K562 (cell line): ENCODE measurements around the gene OR10G2. TPM values are rescaled to one million over a fixed set of nuclear protein-coding genes. Genes with fewer than 3 reads are reported as not detected.
"Not testable (repeated sequence)": the region's sequence is repeated elsewhere in the genome, so short reads cannot be mapped to it uniquely, and the experiment has no call there.

Source experiments
- ATAC-seq: fragments of 200-7000 bp; cut with Tn5 transposase; 3 replicates; pipeline ENCODE4 v1.9.1; 2020; ENCODE audit warnings: moderate library complexity
- BruUV-seq: library from RNA; stranded (reverse); fragments of 400-500 nt; replicated peaks from 2 replicates; lab custom pipeline; 2021; lab: Mats Ljungman, UMichigan
- CTCF ChIA-PET: fragments of 300-600 bp; formaldehyde crosslinking; extraction: SDS; loops from one replicate; lab custom pipeline; 2021; ENCODE audit warnings: low intra/inter-chr PET ratio; lab: Yijun Ruan, JAX
- POLR2A ChIA-PET: fragments of 300-600, 350-650 bp; sonication (Branson Sonifier 250); formaldehyde crosslinking; extraction: SDS; loops from one replicate; lab custom pipeline; 2021; ENCODE audit warnings: antibody characterized with exemption, inconsistent platforms; lab: Yijun Ruan, JAX
- DNase-seq, 4 experiments: peaks; one replicate each; pipeline versions ENCODE4 v3.0.0 to v3.0.0-alpha.2; 2011 to 2018; ENCODE audit warnings: low spot score in 3 of 4, mixed read lengths in 3 of 4; ENCODE audit errors: extremely low read depth in 1 of 4
- FAIRE-seq: peaks from 2 replicates; lab custom pipeline; 2011; peaks lifted over from hg19 to GRCh38; lab: Jason Lieb, UNC
- H2AFZ ChIP-seq: 2 replicates; pipeline ENCODE4 v1.6.0; 2011; ENCODE audit warnings: low read depth, low read length, control low read depth, inconsistent platforms
- H3K27ac ChIP-seq: fragments of 200-600 bp; 3 replicates; pipeline ENCODE4 v1.8.0; 2011; ENCODE audit warnings: low read depth, mild to moderate bottlenecking, control low read depth, inconsistent platforms, low read length, moderate library complexity, mixed read lengths; ENCODE audit errors: extremely low read depth
- H3K27me3 ChIP-seq, 2 experiments: fragments of 300-600 bp in 1 of 2; 2 replicates in 1 of 2; 3 replicates in 1 of 2; pipeline versions ENCODE4 v1.6.0 to v1.8.0; 2011; ENCODE audit warnings: inconsistent platforms in 2 of 2, low read length in 2 of 2, mild to moderate bottlenecking in 1 of 2, mixed read lengths in 1 of 2, moderate library complexity in 1 of 2; ENCODE audit not compliant: control insufficient read depth in 2 of 2, insufficient read depth in 2 of 2
- H3K36me3 ChIP-seq: fragments of 300-600 bp; 3 replicates; pipeline ENCODE4 v1.8.0; 2011; ENCODE audit warnings: mild to moderate bottlenecking, low read length, inconsistent platforms; ENCODE audit not compliant: control insufficient read depth, insufficient read depth
- H3K4me1 ChIP-seq, 2 experiments: fragments of 200-600 bp in 1 of 2; replicated peaks in 1 of 2; 2 replicates in 1 of 2; 3 replicates in 1 of 2; pipeline versions ENCODE4 v1.5.1 to v1.8.0; 2011; ENCODE audit warnings: inconsistent platforms in 2 of 2, low read length in 2 of 2, mild to moderate bottlenecking in 1 of 2, mixed read lengths in 1 of 2, moderate library complexity in 1 of 2; ENCODE audit not compliant: control insufficient read depth in 2 of 2, insufficient read depth in 2 of 2
- H3K4me2 ChIP-seq: 2 replicates; pipeline ENCODE4 v1.6.1; 2011; ENCODE audit warnings: low read length, control low read depth, inconsistent platforms, mixed read lengths; ENCODE audit not compliant: insufficient read depth
- H3K4me3 ChIP-seq: fragments of 200-600 bp; sonication (generic), shearing (Covaris generic); 2 replicates; pipeline ENCODE4 v1.5.1; 2016; ENCODE audit warnings: control low read depth, inconsistent platforms
- H3K79me2 ChIP-seq: fragments of 200-600 bp; 3 replicates; pipeline ENCODE4 v1.8.0; 2011; ENCODE audit warnings: low read length, inconsistent platforms; ENCODE audit not compliant: control insufficient read depth, insufficient read depth
- H3K9ac ChIP-seq, 2 experiments: 2 replicates each; pipeline versions ENCODE4 v1.6.0 to v1.6.1; 2011; ENCODE audit warnings: low read depth in 2 of 2, low read length in 2 of 2, control low read depth in 1 of 2, inconsistent platforms in 1 of 2, mild to moderate bottlenecking in 1 of 2, mixed read lengths in 1 of 2; ENCODE audit not compliant: insufficient read depth in 1 of 2
- H3K9me1 ChIP-seq: one replicate; pipeline ENCODE4 v1.6.0; 2011; ENCODE audit warnings: inconsistent platforms, mild to moderate bottlenecking, low read length, moderate library complexity; ENCODE audit not compliant: control insufficient read depth, insufficient read depth
- H3K9me3 ChIP-seq: replicated peaks from 2 replicates; pipeline ENCODE4 v1.5.1; 2011; ENCODE audit warnings: low read depth, low read length, inconsistent platforms; ENCODE audit not compliant: control insufficient read depth, insufficient read depth
- H4K20me1 ChIP-seq: replicated peaks from 2 replicates; pipeline ENCODE4 v1.6.1; 2011; ENCODE audit warnings: low read length, inconsistent platforms, mixed read lengths; ENCODE audit not compliant: control insufficient read depth, insufficient read depth
- ADNP ChIP-seq: fragments of 200-800 bp; sonication (Bioruptor generic); IDR thresholded peaks from 2 replicates; pipeline ENCODE4 v1.6.1; 2016; ENCODE audit warnings: missing genetic modification characterization, missing compliant biosample characterization
- MLLT1 ChIP-seq, 2 experiments: fragments of 450-650 bp; IDR thresholded peaks; 2 replicates each; pipeline ENCODE4 v1.6.1; 2016
- NFIX ChIP-seq: fragments of 250-450 bp; sonication (Bioruptor Pico); IDR thresholded peaks from 2 replicates; pipeline ENCODE4 v1.4.0; 2020; ENCODE audit warnings: low read depth, mild to moderate bottlenecking, moderate library complexity
- RBM25 ChIP-seq: fragments of 200-400 bp; formaldehyde crosslinking; IDR thresholded peaks from 2 replicates; pipeline ENCODE4 v1.6.1; 2018; ENCODE audit warnings: low read length, low read depth, moderate library complexity; ENCODE audit not compliant: severe bottlenecking
- ZNF146 ChIP-seq: IDR thresholded peaks from one replicate; pipeline ENCODE4 v1.6.1; 2018; ENCODE audit warnings: missing compliant biosample characterization; ENCODE audit not compliant: unreplicated experiment
- ZNF3 ChIP-seq: fragments of 250-450 bp; sonication (Bioruptor Pico); IDR thresholded peaks from 2 replicates; pipeline ENCODE4 v1.5.0; 2021; ENCODE audit warnings: mild to moderate bottlenecking, moderate library complexity
- ZNF75A ChIP-seq: fragments of 450-650 bp; formaldehyde crosslinking; IDR thresholded peaks from 2 replicates; pipeline ENCODE4 v1.4.0; 2020; ENCODE audit warnings: mild to moderate bottlenecking
- WGBS: fragments of 100-300 bp; shearing (Covaris generic); methylation state at CpG from one replicate; pipeline ENCODE4 v1.1.6; 2016; ENCODE audit warnings: low coverage, mixed read lengths; ENCODE audit not compliant: insufficient coverage; ENCODE audit errors: missing lambda C conversion rate; 5-methylcytosine and 5-hydroxymethylcytosine counted together
- in situ Hi-C: fragments of 300-500 bp; cut with MboI; formaldehyde crosslinking; loops from 4 replicates; pipeline ENCODE4 v1.15.0; 2018; ENCODE audit warnings: inconsistent platforms, mixed read lengths
- intact Hi-C: fragments of 100-400 bp; cut with micrococcal nuclease; formaldehyde crosslinking; loops from 2 replicates; pipeline ENCODE4 v1.14.2; 2022
- polyA plus RNA-seq, 8 experiments: library from polyadenylated mRNA; depleted of rRNA in 4 of 8; stranded (reverse) in 5 of 8; unstranded in 3 of 8; fragments of >200 nt; fragmentation: Nextera tagmentation in 2 of 8; fragmentation: Illumina TruSeq in 1 of 8; extraction: Ambion mirVana in 2 of 8; extraction: Trizol in 1 of 8; gene quantifications; 2 replicates each; pipeline versions ENCODE4 v1.2.1 to v1.2.3, GENCODE V29; 2011 to 2014; ENCODE audit warnings: inconsistent platforms in 1 of 8, missing spikeins in 1 of 8
- total RNA-seq, 7 experiments: library from RNA; depleted of rRNA in 6 of 7; stranded (reverse); fragments of >200 nt in 6 of 7; fragmentation: Illumina TruSeq in 2 of 7; extraction: Trizol in 2 of 7; gene quantifications; 2 replicates each; pipeline versions ENCODE4 v1.2.1 to v1.2.3, GENCODE V29; 2011 to 2021; ENCODE audit warnings: low replicate concordance in 1 of 7

Gene OR10G2
- total and polyA plus RNA-seq, 9 of the 15 experiments (the other 6 are each of a cell fraction or from before 2014, with no cell fraction given), result not detected

DNA sequence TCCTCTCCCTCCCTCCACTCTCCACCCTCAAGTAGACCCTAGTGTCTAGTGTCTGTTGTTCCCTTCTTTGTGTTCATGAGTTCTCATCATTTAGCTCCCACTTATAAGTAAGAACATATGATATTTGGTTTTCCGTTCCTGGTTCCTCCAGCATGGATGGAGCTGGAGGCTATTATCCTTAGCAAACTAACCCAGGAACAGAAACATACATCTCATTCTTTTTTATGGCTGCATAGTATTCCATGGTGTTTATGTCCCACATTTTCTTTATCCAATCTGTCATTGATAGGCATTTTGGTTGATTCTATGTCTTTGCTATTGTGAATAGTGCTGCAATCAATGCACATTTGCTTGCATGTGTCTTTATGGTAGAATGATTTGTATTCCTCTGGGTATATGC is 4.2 kb downstream of the OR10G2 start:
- H3K4me3 ChIP-seq, H3K79me2 ChIP-seq, H3K9ac ChIP-seq, ATAC-seq, H3K36me3 ChIP-seq, H3K9me1 ChIP-seq, H3K27ac ChIP-seq, CTCF ChIA-PET, intact Hi-C loops, POLR2A ChIA-PET, DNase-seq, FAIRE-seq, H3K9me3 ChIP-seq, H3K4me1 ChIP-seq, BruUV-seq, H2AFZ ChIP-seq, H3K27me3 ChIP-seq, in situ Hi-C loops, H4K20me1 ChIP-seq, H3K4me2 ChIP-seq: not testable (repeated sequence)
- WGBS, result 0% methylated on average over 1 of the region's 1 CpG
- TF ChIP-seq RBM25 (peak; percentile 50), ZNF146 (CRISPR knock-in tag) (peak; percentile 32)

- no peak for TF ChIP-seq NFIX
- TF ChIP-seq ZNF75A (CRISPR knock-in tag), result no peak
- TF ChIP-seq ADNP (tag), result no peak
- TF ChIP-seq ZNF3 (CRISPR knock-in tag), result no peak
- TF ChIP-seq MLLT1 (IDR thresholded peaks at IDR 0.05), result no peak
- 0% methylated on average over 3 of the region's 3 CpGs for WGBS
- no peaks in the 10 kb centered on the region for H3K9me1 ChIP-seq
- intact Hi-C loops (no loop called here), in situ Hi-C loops (no loop called here)
- DNase-seq, result no peak
- no peaks in the 10 kb centered on the region for H4K20me1 ChIP-seq
- H3K27ac ChIP-seq, result no peak overlapping the region
- no peak for FAIRE-seq
- H2AFZ ChIP-seq, result no peak overlapping the region
- H3K9me3 ChIP-seq, result no peaks in the 10 kb centered on the region
- no peak for ATAC-seq
- H3K27me3 ChIP-seq, result no peaks in the 10 kb centered on the region; a peak in 1 of 5 replicates
- H3K9ac ChIP-seq, result no peak overlapping the region
- ChIA-PET CTCF (no interaction called here), POLR2A (no interaction called here)
- H3K79me2 ChIP-seq, result no peaks in the 10 kb centered on the region
- no peak overlapping the region for H3K4me3 ChIP-seq
- no TSS peak for BruUV-seq
- H3K4me1 ChIP-seq, result no peaks in the 10 kb centered on the region
- H3K36me3 ChIP-seq, result no peaks in the 10 kb centered on the region
- H3K4me2 ChIP-seq, result no peak overlapping the region
Observed at GRCh38 chr14:21626491-21627230, 8.1 kb downstream of the OR10G2 start.
